IMR-90 (cell line): ENCODE results near the gene CCDC54. TPM values are rescaled to one million over a fixed set of nuclear protein-coding genes. Genes with fewer than 3 reads are reported as not detected.

Experiments used
- ATAC-seq: fragments of 200-7000 bp; cut with Tn5 transposase; 2 replicates; pipeline ENCODE4 v1.9.1; 2020; ENCODE audit warnings: low read depth, mild to moderate bottlenecking, moderate library complexity
- BruUV-seq: library from RNA; stranded (reverse); fragments of 400-500 nt; replicated peaks from 2 replicates; lab custom pipeline; 2021; lab: Mats Ljungman, UMichigan
- CTCF ChIA-PET: fragments of 300-600 bp; formaldehyde crosslinking; extraction: SDS; loops from one replicate; lab custom pipeline; 2021; ENCODE audit warnings: antibody characterized with exemption; lab: Yijun Ruan, JAX
- POLR2A ChIA-PET: fragments of 300-600 bp; sonication (Branson Sonifier 250); formaldehyde crosslinking; loops from one replicate; lab custom pipeline; 2022; ENCODE audit warnings: antibody characterized with exemption; ENCODE audit not compliant: unreplicated experiment; lab: Charles Lee
- DNase-seq: peaks from one replicate; pipeline ENCODE4 v3.0.0; 2013
- H2AFZ ChIP-seq: replicated peaks from 2 replicates; pipeline ENCODE3; 2013; ENCODE audit warnings: low read length, mild to moderate bottlenecking; ENCODE audit not compliant: poor library complexity
- H2AK5ac ChIP-seq: 2 replicates; pipeline ENCODE4 v1.6.1; 2013; ENCODE audit warnings: low read depth, low read length, inconsistent platforms
- H2AK9ac ChIP-seq: replicated peaks from 2 replicates; pipeline ENCODE3; 2013; ENCODE audit warnings: mild to moderate bottlenecking, low read depth, low read length, moderate library complexity; ENCODE audit not compliant: poor library complexity
- H2BK120ac ChIP-seq: 2 replicates; pipeline ENCODE4 v1.6.1; 2013; ENCODE audit warnings: low read depth, low read length, inconsistent platforms
- H2BK15ac ChIP-seq: 3 replicates; pipeline ENCODE4 v1.6.1; 2013; ENCODE audit warnings: low read depth, low read length, inconsistent platforms
- H2BK20ac ChIP-seq: 2 replicates; pipeline ENCODE4 v1.6.1; 2013; ENCODE audit warnings: low read depth, mild to moderate bottlenecking, inconsistent platforms, low read length, moderate library complexity
- H2BK5ac ChIP-seq: 2 replicates; pipeline ENCODE4 v1.6.1; 2013; ENCODE audit warnings: mild to moderate bottlenecking, low read depth, low read length, inconsistent platforms; ENCODE audit not compliant: poor library complexity, severe bottlenecking
- H3K14ac ChIP-seq: replicated peaks from 2 replicates; pipeline ENCODE4 v1.6.1; 2013; ENCODE audit warnings: low read depth, low read length, inconsistent platforms
- H3K18ac ChIP-seq: 2 replicates; pipeline ENCODE4 v1.6.1; 2013; ENCODE audit warnings: low read depth, low read length, control low read depth
- H3K23ac ChIP-seq: 2 replicates; pipeline ENCODE4 v1.6.1; 2013; ENCODE audit warnings: low read depth, low read length, inconsistent platforms
- H3K27ac ChIP-seq: 2 replicates; pipeline ENCODE4 v1.5.1; 2013; ENCODE audit warnings: mild to moderate bottlenecking, control low read depth, low read length; ENCODE audit not compliant: insufficient read depth
- H3K27me3 ChIP-seq: 2 replicates; pipeline ENCODE4 v1.6.1; 2013; ENCODE audit warnings: low read length; ENCODE audit not compliant: control insufficient read depth, insufficient read depth
- H3K36me3 ChIP-seq: 2 replicates; pipeline ENCODE4 v1.6.1; 2013; ENCODE audit warnings: low read length, mixed read lengths; ENCODE audit not compliant: control insufficient read depth, insufficient read depth
- H3K4ac ChIP-seq: 2 replicates; pipeline ENCODE4 v1.6.1; 2013; ENCODE audit warnings: low read depth, low read length, inconsistent platforms
- H3K4me1 ChIP-seq: 2 replicates; pipeline ENCODE4 v1.6.1; 2013; ENCODE audit warnings: low read length, mixed read lengths; ENCODE audit not compliant: control insufficient read depth, insufficient read depth
- H3K4me2 ChIP-seq: 2 replicates; pipeline ENCODE4 v1.6.1; 2013; ENCODE audit warnings: low read depth, mild to moderate bottlenecking, control low read depth, low read length, moderate library complexity
- H3K4me3 ChIP-seq: 2 replicates; pipeline ENCODE4 v1.5.1; 2013; ENCODE audit warnings: low read depth, mild to moderate bottlenecking, control low read depth, low read length, moderate library complexity; ENCODE audit not compliant: insufficient read depth
- H3K56ac ChIP-seq: 2 replicates; pipeline ENCODE4 v1.6.1; 2013; ENCODE audit warnings: low read length, inconsistent platforms; ENCODE audit not compliant: insufficient read depth; ENCODE audit errors: extremely low read depth
- H3K79me1 ChIP-seq, 2 experiments: 2 replicates each; pipeline ENCODE4 v1.6.1; 2013; ENCODE audit warnings: low read length in 2 of 2, inconsistent platforms in 1 of 2, low read depth in 1 of 2
- H3K9ac ChIP-seq: 2 replicates; pipeline ENCODE4 v1.6.1; 2013; ENCODE audit warnings: low read depth, low read length, control low read depth
- H3K9me1 ChIP-seq: 2 replicates; pipeline ENCODE4 v1.6.1; 2013; ENCODE audit warnings: low read length, inconsistent platforms; ENCODE audit not compliant: insufficient read depth
- H3K9me3 ChIP-seq: 2 replicates; pipeline ENCODE4 v1.6.1; 2013; ENCODE audit warnings: low read length; ENCODE audit not compliant: control insufficient read depth, insufficient read depth
- H4K20me1 ChIP-seq: 2 replicates; pipeline ENCODE4 v1.6.1; 2013; ENCODE audit warnings: low read length, inconsistent platforms; ENCODE audit not compliant: insufficient read depth
- H4K5ac ChIP-seq: 2 replicates; pipeline ENCODE4 v1.6.1; 2013; ENCODE audit warnings: mild to moderate bottlenecking, low read depth, low read length, control low read depth
- H4K8ac ChIP-seq, 2 experiments: 2 replicates each; pipeline ENCODE4 v1.6.1; 2013; ENCODE audit warnings: low read depth in 2 of 2, low read length in 2 of 2, control low read depth in 1 of 2, inconsistent platforms in 1 of 2
- H4K91ac ChIP-seq: 2 replicates; pipeline ENCODE4 v1.6.1; 2013; ENCODE audit warnings: low read depth, low read length, inconsistent platforms; ENCODE audit not compliant: insufficient read depth
- BHLHE40 ChIP-seq: fragments of 150-350 bp; IDR thresholded peaks from 2 replicates; pipeline ENCODE4 v1.6.1; 2016; ENCODE audit warnings: mild to moderate bottlenecking, low read depth, low read length
- CEBPB ChIP-seq: IDR thresholded peaks from 2 replicates; pipeline ENCODE4 v1.6.1; 2012; ENCODE audit warnings: low read depth, low read length, improper control_type of control experiment
- ELK1 ChIP-seq: fragments of 150-350 bp; IDR thresholded peaks from 2 replicates; pipeline ENCODE4 v1.6.1; 2016; ENCODE audit warnings: low read depth, mild to moderate bottlenecking, low read length, moderate library complexity, borderline replicate concordance
- MAZ ChIP-seq: IDR thresholded peaks from 2 replicates; pipeline ENCODE4 v1.6.1; 2012; ENCODE audit warnings: low read depth, mild to moderate bottlenecking, low read length, improper control_type of control experiment, moderate library complexity, borderline replicate concordance
- MXI1 ChIP-seq: IDR thresholded peaks from 2 replicates; pipeline ENCODE4 v1.6.1; 2012; ENCODE audit warnings: low read depth, mild to moderate bottlenecking, low read length, moderate library complexity, borderline replicate concordance
- NFE2L2 ChIP-seq: fragments of 150-350 bp; IDR thresholded peaks from 2 replicates; pipeline ENCODE4 v1.6.1; 2016; ENCODE audit warnings: low read depth, mild to moderate bottlenecking, low read length
- POLR2A ChIP-seq: IDR thresholded peaks from 2 replicates; pipeline ENCODE4 v1.6.1; 2012; ENCODE audit warnings: mild to moderate bottlenecking, low read depth, low read length
- RAD21 ChIP-seq: IDR thresholded peaks from 2 replicates; pipeline ENCODE4 v1.6.1; 2012; ENCODE audit warnings: low read length, improper control_type of control experiment
- SMC3 ChIP-seq: fragments of 150-350 bp; IDR thresholded peaks from 2 replicates; pipeline ENCODE4 v1.6.1; 2016; ENCODE audit warnings: low read depth, mild to moderate bottlenecking, antibody characterized with exemption, low read length, moderate library complexity
- WGBS, 2 experiments: methylation state at CpG; one replicate each; pipeline versions ENCODE4 v1.1.5 to v1.1.7; 2013; ENCODE audit warnings: missing lambda C conversion rate in 2 of 2; ENCODE audit not compliant: insufficient read length in 1 of 2; ENCODE audit errors: extremely low coverage in 2 of 2; 5-methylcytosine and 5-hydroxymethylcytosine counted together
- dilution Hi-C: fragments of 300-500 bp; cut with HindIII; formaldehyde crosslinking; loops from one replicate; pipeline ENCODE4 v1.14.3; 2018; ENCODE audit warnings: low sequenced_read_pairs; ENCODE audit not compliant: unreplicated experiment
- in situ Hi-C: fragments of 300-500 bp; cut with MboI; formaldehyde crosslinking; loops from 3 replicates; pipeline ENCODE4 v1.14.3; 2019; ENCODE audit warnings: low sequenced_read_pairs, inconsistent platforms, mixed read lengths
- intact Hi-C: fragments of 100-400 bp; cut with micrococcal nuclease; formaldehyde crosslinking; loops from 2 replicates; pipeline ENCODE4 v1.10.0; 2022
- polyA plus RNA-seq, 3 experiments: library from polyadenylated mRNA; depleted of rRNA; stranded (reverse); fragments of >200 nt; gene quantifications; 2 replicates each; pipeline ENCODE4 v1.2.3, GENCODE V29; 2012; ENCODE audit warnings: low replicate concordance in 1 of 3
- total RNA-seq: library from RNA; depleted of rRNA; stranded (reverse); fragments of >200 nt; gene quantifications from 2 replicates; pipeline ENCODE4 v1.2.3, GENCODE V29; 2012

The CCDC54 gene
- total and polyA plus RNA-seq, 2 of the 4 experiments (the other 2 are of a cell fraction), result not detected

- TF ChIP-seq MXI1, result no peak
- TF ChIP-seq MAZ, result no peak
- TF ChIP-seq NFE2L2, result no peak
- no peak for TF ChIP-seq POLR2A
- no peak for TF ChIP-seq ELK1
- TF ChIP-seq BHLHE40, result no peak
- TF ChIP-seq CEBPB, result no peak
- TF ChIP-seq RAD21, result no peak
- no peak for TF ChIP-seq SMC3
- in situ Hi-C loops, result no loop called here
These were observed 31.3 kb upstream of the CCDC54 start for GRCh38 chr3:107345822-107346405.

More at GRCh38 chr3:107345822-107346405, 31.3 kb upstream of the CCDC54 start:
- Histone ChIP-seq H3K27ac (no peak overlapping the region), H2BK20ac (no peak overlapping the region), H3K56ac (no peak overlapping the region), H4K91ac (no peak overlapping the region), H3K9me3 (no peaks in the 10 kb centered on the region), H3K4ac (no peak overlapping the region), H3K18ac (no peak overlapping the region), H3K4me3 (no peak overlapping the region), H3K27me3 (no peaks in the 10 kb centered on the region), H4K8ac (no peak overlapping the region), H2BK15ac (no peak overlapping the region), H4K5ac (no peak overlapping the region), H3K4me2 (no peak overlapping the region), H3K9ac (no peak overlapping the region), H3K23ac (no peak overlapping the region), H3K36me3 (no peaks in the 10 kb centered on the region), H2AK9ac (no peak overlapping the region), H2BK5ac (no peak overlapping the region), H3K79me1 (no peaks in the 10 kb centered on the region), H4K20me1 (no peaks in the 10 kb centered on the region), H2AFZ (peak overlapping the region; percentile 27), H3K9me1 (no peaks in the 10 kb centered on the region), H3K4me1 (no peaks in the 10 kb centered on the region), H2BK120ac (no peak overlapping the region), H2AK5ac (no peak overlapping the region), H3K14ac (no peak overlapping the region)
- ATAC-seq (no peak), DNase-seq (no peak)
- WGBS, 2 experiments, result 53% methylated on average over 3 of the region's 4 CpGs; no CpG with 5 or more reads in 1 of the 2 experiments
- intact Hi-C loops, result no loop called here
- dilution Hi-C loops, result no loop called here
- no TSS peak for BruUV-seq
- ChIA-PET CTCF (no interaction called here), POLR2A (no interaction called here)
